Measurements from ENCODE around the gene CEMIP. TPM values are rescaled to one million over a fixed set of nuclear protein-coding genes. Genes with fewer than 3 reads are reported as not detected.

The CEMIP gene
- total and polyA plus RNA-seq, 2 of the 8 experiments (the other 6 are each of a cell fraction or from before 2014, with no cell fraction given), result 0.11 to 0.60 TPM

DNA sequence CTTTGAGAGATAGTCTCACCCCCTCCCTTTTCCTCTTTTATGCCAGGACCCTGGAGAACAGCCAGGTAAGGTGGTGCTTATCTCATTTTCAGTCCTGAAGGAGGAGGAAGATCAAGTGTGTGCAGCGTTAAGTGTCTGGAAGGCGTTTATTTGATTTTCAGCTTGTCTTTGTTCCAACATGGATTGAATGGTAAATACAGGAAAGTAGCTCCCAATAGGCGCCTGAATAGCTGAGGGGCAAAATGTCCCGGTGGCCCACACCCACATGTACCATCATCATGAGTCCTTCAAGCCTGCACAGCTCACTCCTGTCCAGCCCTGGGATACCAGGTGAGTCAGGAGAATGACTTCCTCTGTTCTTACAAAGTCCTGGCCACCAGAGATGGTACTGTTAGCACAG lies 73.5 kb downstream of the CEMIP start (continued):
- TF ChIP-seq GTF2F1 (IDR thresholded peaks at IDR 0.05; ENCODE audit: borderline replicate concordance, low read depth, low read length), result no peak
- TF ChIP-seq, protein P1, sequence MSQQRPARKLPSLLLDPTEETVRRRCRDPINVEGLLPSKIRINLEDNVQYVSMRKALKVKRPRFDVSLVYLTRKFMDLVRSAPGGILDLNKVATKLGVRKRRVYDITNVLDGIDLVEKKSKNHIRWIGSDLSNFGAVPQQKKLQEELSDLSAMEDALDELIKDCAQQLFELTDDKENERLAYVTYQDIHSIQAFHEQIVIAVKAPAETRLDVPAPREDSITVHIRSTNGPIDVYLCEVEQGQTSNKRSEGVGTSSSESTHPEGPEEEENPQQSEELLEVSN (IDR thresholded peaks at IDR 0.05), result no peak
- no peak for TF ChIP-seq KDM4A (IDR thresholded peaks at IDR 0.05; ENCODE audit: low read depth, low read length, severe bottlenecking)
- TF ChIP-seq BRCA1 (IDR thresholded peaks at IDR 0.05; ENCODE audit: low read depth, low read length), result no peak
- no peak for TF ChIP-seq YY1 (IDR thresholded peaks at IDR 0.05; ENCODE audit: low read depth, low read length)
- no peak for TF ChIP-seq GABPA (IDR thresholded peaks at IDR 0.05; ENCODE audit: borderline replicate concordance, insufficient read depth, low read length)
